ENCODE data around the gene GIPC3. TPM values are rescaled to one million over a fixed set of nuclear protein-coding genes. Genes with fewer than 3 reads are reported as not detected.

GIPC3 gene
- total RNA-seq, 4 donors from 2014 or later: 0.19 to 0.89 (median 0.37) TPM

Other genes with a start within 250 kb of the GIPC3 start
- gene NFIC, start 218.9 kb upstream of the GIPC3 start, total RNA-seq: 100 to 1,000 TPM; 135 to 234 (median 194) TPM
- gene SMIM24, start 105.0 kb upstream of the GIPC3 start, total RNA-seq: 1 to 10 TPM in 1 of 4 donors, not detected in 3; 2.1 TPM
- gene SMIM44, start 102.0 kb upstream of the GIPC3 start, total RNA-seq: not detected
- gene DOHH, start 84.8 kb upstream of the GIPC3 start, total RNA-seq: 10 to 100 TPM; 10.9 to 21.7 (median 17.9) TPM
- 10 to 100 TPM; 45.1 to 51.1 (median 47.9) TPM for gene FZR1, start 79.2 kb upstream of the GIPC3 start, total RNA-seq
- 1 to 10 TPM in 2 of 4 donors, not detected in 2; 2.4 to 5.2 TPM for gene TEKTIP1, start 46.3 kb upstream of the GIPC3 start, total RNA-seq
- gene MFSD12, start 27.9 kb upstream of the GIPC3 start, total RNA-seq: 100 to 1,000 TPM in 2 of 4 donors, 10 to 100 TPM in 2; 60.4 to 206 (median 119) TPM
- 100 to 1,000 TPM in 3 of 4 donors, 10 to 100 TPM in 1; 87.9 to 135 (median 118) TPM for gene HMG20B, start 12.5 kb upstream of the GIPC3 start, total RNA-seq
- gene TBXA2R, start 21.4 kb downstream of the GIPC3 start, total RNA-seq: under 1 TPM; 0.32 to 0.85 (median 0.41) TPM
- gene CACTIN, start 41.3 kb downstream of the GIPC3 start, total RNA-seq: 10 to 100 TPM; 22.6 to 29.9 (median 27.9) TPM
- gene PIP5K1C, start 115.0 kb downstream of the GIPC3 start, total RNA-seq: 10 to 100 TPM; 16.5 to 25.7 (median 20.8) TPM
- gene TJP3, start 122.9 kb downstream of the GIPC3 start, total RNA-seq: 10 to 100 TPM; 11.4 to 28.1 (median 20.1) TPM
- 10 to 100 TPM; 19.8 to 55.0 (median 25.8) TPM for gene APBA3, start 176.2 kb downstream of the GIPC3 start, total RNA-seq
- gene MRPL54, start 177.2 kb downstream of the GIPC3 start, total RNA-seq: 10 to 100 TPM; 41.5 to 92.6 (median 63.7) TPM
- gene RAX2, start 186.8 kb downstream of the GIPC3 start, total RNA-seq: not detected
- 1 to 10 TPM in 3 of 4 donors, under 1 TPM in 1; 0.57 to 5.4 (median 2.0) TPM for gene MATK, start 200.9 kb downstream of the GIPC3 start, total RNA-seq